HUES6 (cell line): ENCODE data around the gene GPR139.

Source experiments
- H3K27ac ChIP-seq: 2 replicates; pipeline ENCODE4 v1.7.0; 2013; ENCODE audit warnings: low read depth, mild to moderate bottlenecking, low read length, inconsistent platforms
- H3K27me3 ChIP-seq: 2 replicates; pipeline ENCODE4 v1.6.1; 2013; ENCODE audit warnings: low read length; ENCODE audit not compliant: control insufficient read depth, insufficient read depth
- H3K36me3 ChIP-seq: 2 replicates; pipeline ENCODE4 v1.6.1; 2013; ENCODE audit warnings: low read length; ENCODE audit not compliant: control insufficient read depth, insufficient read depth
- H3K4me1 ChIP-seq: 2 replicates; pipeline ENCODE4 v1.6.1; 2013; ENCODE audit warnings: low read length; ENCODE audit not compliant: control insufficient read depth, insufficient read depth
- H3K4me3 ChIP-seq: 2 replicates; pipeline ENCODE4 v1.5.1; 2013; ENCODE audit warnings: low read depth, low read length
- H3K9ac ChIP-seq: one replicate; pipeline ENCODE4 v1.6.1; 2013; ENCODE audit warnings: mild to moderate bottlenecking, low read length
- H3K9me3 ChIP-seq: 2 replicates; pipeline ENCODE4 v1.6.1; 2013; ENCODE audit warnings: low read depth, low read length; ENCODE audit not compliant: control insufficient read depth, insufficient read depth

The GPR139 gene

GRCh38 chr16:20056436-20056835 is 17.3 kb downstream of the GPR139 start:
- no peaks in the 10 kb centered on the region for H3K36me3 ChIP-seq
- H3K4me3 ChIP-seq = no peak overlapping the region
- no peaks in the 10 kb centered on the region for H3K9me3 ChIP-seq
- no peak overlapping the region for H3K9ac ChIP-seq
- peaks cover 8% of the 10 kb centered on the region; the same call in 1 of the 2 replicates for H3K27me3 ChIP-seq
- no peaks in the 10 kb centered on the region for H3K4me1 ChIP-seq
- H3K27ac ChIP-seq = no peak overlapping the region

- no peak overlapping the region for H3K9ac ChIP-seq
- H3K36me3 ChIP-seq = no peaks in the 10 kb centered on the region
- peaks cover 10% of the 10 kb centered on the region for H3K4me1 ChIP-seq
- no peak overlapping the region for H3K27ac ChIP-seq
- H3K27me3 ChIP-seq = peaks cover 8% of the 10 kb centered on the region; the same call in 1 of the 2 replicates
- H3K4me3 ChIP-seq = no peak overlapping the region
- H3K9me3 ChIP-seq = no peaks in the 10 kb centered on the region
Observed at GRCh38 chr16:20053336-20053735, 20.4 kb downstream of the GPR139 start.

- Histone ChIP-seq H3K36me3 (no peaks in the 10 kb centered on the region), H3K27me3 (peaks cover 8% of the 10 kb centered on the region; the same call in 1 of the 2 replicates), H3K4me3 (no peak overlapping the region), H3K4me1 (peaks cover 10% of the 10 kb centered on the region), H3K27ac (no peak overlapping the region), H3K9me3 (no peaks in the 10 kb centered on the region), H3K9ac (no peak overlapping the region)
Observed at GRCh38 chr16:20051611-20052010, 22.1 kb downstream of the GPR139 start.

GRCh38 chr16:20051147-20051546 is 22.5 kb downstream of the GPR139 start:
- H3K9ac ChIP-seq = no peak overlapping the region
- H3K4me1 ChIP-seq = peaks cover 10% of the 10 kb centered on the region
- H3K4me3 ChIP-seq = no peak overlapping the region
- no peaks in the 10 kb centered on the region for H3K9me3 ChIP-seq
- peaks cover 8% of the 10 kb centered on the region; the same call in 1 of the 2 replicates for H3K27me3 ChIP-seq
- H3K36me3 ChIP-seq = no peaks in the 10 kb centered on the region
- no peak overlapping the region for H3K27ac ChIP-seq

GRCh38 chr16:20049831-20050230 is 23.9 kb downstream of the GPR139 start:
- H3K9ac ChIP-seq = no peak overlapping the region
- H3K27ac ChIP-seq = no peak overlapping the region
- peaks cover 10% of the 10 kb centered on the region for H3K4me1 ChIP-seq
- no peak overlapping the region for H3K4me3 ChIP-seq
- H3K27me3 ChIP-seq = no peaks in the 10 kb centered on the region
- H3K9me3 ChIP-seq = no peaks in the 10 kb centered on the region
- H3K36me3 ChIP-seq = no peaks in the 10 kb centered on the region

GRCh38 chr16:20045886-20046285 is 27.8 kb downstream of the GPR139 start:
- no peak overlapping the region for H3K4me3 ChIP-seq
- peaks cover 31% of the 10 kb centered on the region for H3K4me1 ChIP-seq
- no peaks in the 10 kb centered on the region for H3K9me3 ChIP-seq
- H3K36me3 ChIP-seq = no peaks in the 10 kb centered on the region
- no peak overlapping the region for H3K9ac ChIP-seq
- no peaks in the 10 kb centered on the region; the same call in 1 of the 2 replicates for H3K27me3 ChIP-seq
- H3K27ac ChIP-seq = no peak overlapping the region

GRCh38 chr16:20042848-20043247 is 30.8 kb downstream of the GPR139 start:
- Histone ChIP-seq H3K9ac (no peak overlapping the region), H3K27ac (no peak overlapping the region), H3K4me3 (no peak overlapping the region), H3K27me3 (no peaks in the 10 kb centered on the region; the same call in 1 of the 2 replicates), H3K9me3 (no peaks in the 10 kb centered on the region), H3K36me3 (no peaks in the 10 kb centered on the region), H3K4me1 (peaks cover 21% of the 10 kb centered on the region; the same call in 1 of the 2 replicates)

GRCh38 chr16:20041924-20042596 is 31.6 kb downstream of the GPR139 start:
- no peaks in the 10 kb centered on the region; the same call in 1 of the 2 replicates for H3K27me3 ChIP-seq
- no peak overlapping the region for H3K4me3 ChIP-seq
- H3K4me1 ChIP-seq = peaks cover 21% of the 10 kb centered on the region; the same call in 1 of the 2 replicates
- H3K36me3 ChIP-seq = no peaks in the 10 kb centered on the region
- no peak overlapping the region for H3K27ac ChIP-seq
- H3K9ac ChIP-seq = no peak overlapping the region
- H3K9me3 ChIP-seq = no peaks in the 10 kb centered on the region

GRCh38 chr16:20040011-20040410 is 33.7 kb downstream of the GPR139 start:
- Histone ChIP-seq H3K9me3 (no peaks in the 10 kb centered on the region), H3K27ac (no peak overlapping the region), H3K36me3 (no peaks in the 10 kb centered on the region), H3K9ac (no peak overlapping the region), H3K4me3 (no peak overlapping the region), H3K27me3 (no peaks in the 10 kb centered on the region; the same call in 1 of the 2 replicates), H3K4me1 (peaks cover 21% of the 10 kb centered on the region; the same call in 1 of the 2 replicates)

- Histone ChIP-seq H3K9ac (no peak overlapping the region), H3K27me3 (peaks cover 8% of the 10 kb centered on the region; the same call in 1 of the 2 replicates), H3K4me3 (no peak overlapping the region), H3K9me3 (no peaks in the 10 kb centered on the region), H3K27ac (no peak overlapping the region), H3K36me3 (no peaks in the 10 kb centered on the region), H3K4me1 (no peaks in the 10 kb centered on the region)
Observed at GRCh38 chr16:20029611-20030010, 44.1 kb downstream of the GPR139 start.

GRCh38 chr16:20026361-20027072 is 47.2 kb downstream of the GPR139 start:
- no peak overlapping the region for H3K9ac ChIP-seq
- no peak overlapping the region for H3K27ac ChIP-seq
- no peaks in the 10 kb centered on the region for H3K9me3 ChIP-seq
- no peak overlapping the region for H3K4me3 ChIP-seq
- H3K4me1 ChIP-seq = no peaks in the 10 kb centered on the region
- no peaks in the 10 kb centered on the region for H3K36me3 ChIP-seq
- peaks cover 8% of the 10 kb centered on the region; the same call in 1 of the 2 replicates for H3K27me3 ChIP-seq
